Loucy (cell line): ENCODE data around the gene TMEM95.

Experiments
- H2AFZ ChIP-seq: fragments of 200-600 bp; sonication (generic); 2 replicates; pipeline ENCODE4 v1.6.0; 2016; ENCODE audit warnings: antibody characterized with exemption, mild to moderate bottlenecking, low read length, moderate library complexity
- H3F3A ChIP-seq: fragments of 200-600 bp; 2 replicates; pipeline ENCODE4 v1.6.0; 2016; ENCODE audit warnings: antibody characterized with exemption, low read depth, mild to moderate bottlenecking
- H3K27me3 ChIP-seq: fragments of 200-600 bp; sonication (generic); 2 replicates; pipeline ENCODE4 v1.6.1; 2014; ENCODE audit warnings: low read length, mild to moderate bottlenecking; ENCODE audit not compliant: insufficient read depth, poor library complexity, severe bottlenecking
- H3K36me3 ChIP-seq: fragments of 200-600 bp; sonication (generic); 2 replicates; pipeline ENCODE4 v1.6.1; 2016; ENCODE audit warnings: low read length; ENCODE audit not compliant: insufficient read depth
- H3K4me1 ChIP-seq: fragments of 200-600 bp; sonication (generic); 2 replicates; pipeline ENCODE4 v1.5.1; 2014; ENCODE audit warnings: low read length, mild to moderate bottlenecking; ENCODE audit not compliant: insufficient read depth, poor library complexity, severe bottlenecking
- H3K4me2 ChIP-seq: fragments of 200-600 bp; sonication (generic); 2 replicates; pipeline ENCODE4 v1.6.0; 2014; ENCODE audit warnings: antibody characterized with exemption, low read length, low read depth, mild to moderate bottlenecking; ENCODE audit not compliant: poor library complexity, severe bottlenecking
- H3K4me3 ChIP-seq: fragments of 200-600 bp; sonication (generic); 2 replicates; pipeline ENCODE4 v1.5.1; 2014; ENCODE audit warnings: low read length, mild to moderate bottlenecking, mixed read lengths; ENCODE audit not compliant: poor library complexity, severe bottlenecking
- H3K79me2 ChIP-seq: fragments of 200-600 bp; sonication (generic); 2 replicates; pipeline ENCODE4 v1.6.1; 2014; ENCODE audit warnings: low read length; ENCODE audit not compliant: insufficient read depth
- H3K9ac ChIP-seq: fragments of 200-600 bp; sonication (generic); 2 replicates; pipeline ENCODE4 v1.6.0; 2014; ENCODE audit warnings: mild to moderate bottlenecking, low read depth, low read length, moderate library complexity; ENCODE audit not compliant: poor library complexity, severe bottlenecking
- H3K9me2 ChIP-seq: fragments of 200-600 bp; sonication (generic); replicated peaks from 2 replicates; pipeline ENCODE4 v1.6.1; 2016; ENCODE audit warnings: low read depth, low read length, mixed read lengths
- H3K9me3 ChIP-seq: fragments of 200-600 bp; sonication (generic); 2 replicates; pipeline ENCODE4 v1.6.1; 2014; ENCODE audit warnings: mild to moderate bottlenecking, antibody characterized with exemption, low read length, low read depth; ENCODE audit not compliant: insufficient read depth
- H4K20me1 ChIP-seq: fragments of 200-600 bp; sonication (generic); 2 replicates; pipeline ENCODE4 v1.6.0; 2014; ENCODE audit warnings: antibody characterized with exemption, low read length, mild to moderate bottlenecking; ENCODE audit not compliant: insufficient read depth, poor library complexity, severe bottlenecking
- CTCF ChIP-seq: fragments of 200-600 bp; sonication (generic); conservative IDR thresholded peaks from 2 replicates; pipeline ENCODE4 v1.5.1; 2014; ENCODE audit warnings: mild to moderate bottlenecking, antibody characterized with exemption, low read length
- EZH2phosphoT487 ChIP-seq: fragments of 200-600 bp; IDR thresholded peaks from 2 replicates; pipeline ENCODE4 v1.6.1; 2018; ENCODE audit warnings: antibody characterized with exemption, mild to moderate bottlenecking, moderate library complexity, borderline replicate concordance

Gene TMEM95

GRCh38 chr17:7308625-7309433 is 46.1 kb upstream of the TMEM95 start:
- Histone ChIP-seq H3K9ac (peak overlapping the region; percentile 99), H3K27me3 (peaks cover 12% of the 10 kb centered on the region), H3K79me2 (peaks cover 63% of the 10 kb centered on the region), H3K4me1 (peaks cover 24% of the 10 kb centered on the region), H3K36me3 (peaks cover 43% of the 10 kb centered on the region), H3K9me2 (no peaks in the 10 kb centered on the region), H2AFZ (no peak overlapping the region), H3F3A (peaks cover 13% of the 10 kb centered on the region), H3K4me2 (peak overlapping the region; percentile 99), H3K4me3 (peak overlapping the region; percentile 93), H3K9me3 (no peaks in the 10 kb centered on the region), H4K20me1 (peaks cover 58% of the 10 kb centered on the region)
- TF ChIP-seq EZH2phosphoT487 (no peak), CTCF (no peak)

- H3K36me3 ChIP-seq: peaks cover 43% of the 10 kb centered on the region
These were observed 45.3 kb upstream of the TMEM95 start for GRCh38 chr17:7309628-7310027.

GRCh38 chr17:7311110-7311705 is 43.7 kb upstream of the TMEM95 start:
- no peak overlapping the region for H3K9ac ChIP-seq

More at GRCh38 chr17:7309628-7310027, 45.3 kb upstream of the TMEM95 start:
- Histone ChIP-seq H3K4me1 (peaks cover 32% of the 10 kb centered on the region), H3K9me3 (no peaks in the 10 kb centered on the region), H2AFZ (no peak overlapping the region), H3K9ac (peak overlapping the region; percentile 99), H3F3A (peaks cover 17% of the 10 kb centered on the region), H3K4me2 (peak overlapping the region; percentile 99), H3K79me2 (peaks cover 70% of the 10 kb centered on the region), H4K20me1 (peaks cover 62% of the 10 kb centered on the region), H3K9me2 (no peaks in the 10 kb centered on the region), H3K27me3 (peaks cover 12% of the 10 kb centered on the region), H3K4me3 (peak overlapping the region; percentile 93)
- TF ChIP-seq EZH2phosphoT487 (no peak), CTCF (no peak)

More at GRCh38 chr17:7311110-7311705, 43.7 kb upstream of the TMEM95 start:
- peak overlapping the region; percentile 99 for H3K4me2 ChIP-seq
- no peaks in the 10 kb centered on the region for H3K9me3 ChIP-seq
- H3K36me3 ChIP-seq: peaks cover 43% of the 10 kb centered on the region
- peaks cover 17% of the 10 kb centered on the region for H3F3A ChIP-seq
- H2AFZ ChIP-seq: no peak overlapping the region
- H3K4me3 ChIP-seq: peak overlapping the region; percentile 93
- peaks cover 65% of the 10 kb centered on the region for H4K20me1 ChIP-seq
- H3K27me3 ChIP-seq: peaks cover 12% of the 10 kb centered on the region
- no peaks in the 10 kb centered on the region for H3K9me2 ChIP-seq
- H3K4me1 ChIP-seq: peaks cover 42% of the 10 kb centered on the region
- no peak for TF ChIP-seq CTCF
- TF ChIP-seq EZH2phosphoT487: no peak
- peaks cover 72% of the 10 kb centered on the region for H3K79me2 ChIP-seq
